Measurements from ENCODE around the gene EEF1A1.
"Not testable (repeated sequence)": the region's sequence is repeated elsewhere in the genome, so short reads cannot be mapped to it uniquely, and the experiment has no call there.

GRCh38 chr6:73555380-73555949 lies 34.6 kb upstream of the EEF1A1 start:
- not testable (repeated sequence) for TF ChIP-seq CTCF (IDR thresholded peaks at IDR 0.05 in 2 of 3, conservative IDR thresholded peaks at IDR 0.05 in 1 of 3; ENCODE audit: borderline replicate concordance in 1 of 3, insufficient read depth in 1 of 3, low read depth in 2 of 3, low read length in 2 of 3); POLR2A (IDR thresholded peaks at IDR 0.05; ENCODE audit: borderline replicate concordance, extremely low read depth, insufficient read depth, insufficient read length); ZFX (IDR thresholded peaks at IDR 0.05); YY1 (IDR thresholded peaks at IDR 0.05; ENCODE audit: extremely low read depth, insufficient replicate concordance, low read depth, low read length)
- TF ChIP-seq, protein P1, sequence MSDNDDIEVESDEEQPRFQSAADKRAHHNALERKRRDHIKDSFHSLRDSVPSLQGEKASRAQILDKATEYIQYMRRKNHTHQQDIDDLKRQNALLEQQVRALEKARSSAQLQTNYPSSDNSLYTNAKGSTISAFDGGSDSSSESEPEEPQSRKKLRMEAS (IDR thresholded peaks at IDR 0.05): not testable (repeated sequence)
- TF ChIP-seq, protein P2, sequence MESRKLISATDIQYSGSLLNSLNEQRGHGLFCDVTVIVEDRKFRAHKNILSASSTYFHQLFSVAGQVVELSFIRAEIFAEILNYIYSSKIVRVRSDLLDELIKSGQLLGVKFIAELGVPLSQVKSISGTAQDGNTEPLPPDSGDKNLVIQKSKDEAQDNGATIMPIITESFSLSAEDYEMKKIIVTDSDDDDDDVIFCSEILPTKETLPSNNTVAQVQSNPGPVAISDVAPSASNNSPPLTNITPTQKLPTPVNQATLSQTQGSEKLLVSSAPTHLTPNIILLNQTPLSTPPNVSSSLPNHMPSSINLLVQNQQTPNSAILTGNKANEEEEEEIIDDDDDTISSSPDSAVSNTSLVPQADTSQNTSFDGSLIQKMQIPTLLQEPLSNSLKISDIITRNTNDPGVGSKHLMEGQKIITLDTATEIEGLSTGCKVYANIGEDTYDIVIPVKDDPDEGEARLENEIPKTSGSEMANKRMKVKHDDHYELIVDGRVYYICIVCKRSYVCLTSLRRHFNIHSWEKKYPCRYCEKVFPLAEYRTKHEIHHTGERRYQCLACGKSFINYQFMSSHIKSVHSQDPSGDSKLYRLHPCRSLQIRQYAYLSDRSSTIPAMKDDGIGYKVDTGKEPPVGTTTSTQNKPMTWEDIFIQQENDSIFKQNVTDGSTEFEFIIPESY (IDR thresholded peaks at IDR 0.05; ENCODE audit: extremely low read depth, insufficient replicate concordance, low read length): not testable (repeated sequence)
